Colonic mucosa (tissue), 4 donors: ENCODE data around the gene TNFRSF9. TPM values are rescaled to one million over a fixed set of nuclear protein-coding genes. Genes with fewer than 3 reads are reported as not detected.

Source experiments
- DNase-seq: peaks from one replicate; pipeline ENCODE4 v3.0.0-alpha.2; 2020
- H3K27ac ChIP-seq: fragments of 200-600 bp; one replicate; pipeline ENCODE4 v1.8.0; 2021
- H3K27me3 ChIP-seq: fragments of 200-600 bp; one replicate; pipeline ENCODE4 v1.8.0; 2021
- H3K36me3 ChIP-seq: fragments of 200-600 bp; one replicate; pipeline ENCODE4 v1.8.0; 2021
- H3K4me1 ChIP-seq: fragments of 200-600 bp; one replicate; pipeline ENCODE4 v1.8.0; 2021; ENCODE audit warnings: mild to moderate bottlenecking
- H3K4me3 ChIP-seq: fragments of 200-600 bp; one replicate; pipeline ENCODE4 v1.8.0; 2021
- H3K9ac ChIP-seq, 2 donors: one replicate each; pipeline ENCODE4 v1.7.0; 2013; ENCODE audit warnings: control low read depth in 2 of 2, low read depth in 2 of 2, low read length in 2 of 2
- H3K9me3 ChIP-seq: fragments of 200-600 bp; one replicate; pipeline ENCODE4 v1.8.0; 2021
- intact Hi-C: fragments of 100-400 bp; cut with DNase I; formaldehyde crosslinking; loops from one replicate; pipeline ENCODE4 v1.14.1; 2022
- total RNA-seq, 2 donors: library from RNA; stranded (reverse); fragmentation: NEBNext Ultra II Directional in 1 of 2; extraction: Animal tissue kit (Norgen Biotek cat#: 25700) in 1 of 2; gene quantifications; one replicate each; pipeline ENCODE4 v1.2.1, GENCODE V29; 2021
- TF ChIP-seq, protein P1 (sequence below): fragments of 200-600 bp; IDR thresholded peaks from one replicate; pipeline ENCODE4 v1.8.0; 2022; ENCODE audit warnings: antibody characterized with exemption, mild to moderate bottlenecking
- donor health status: healthy.
- donor health status: DM: no; HTN: no; CAD: no.
- donor health status: DM: no; HTN: no; CAD: no.

TNFRSF9 gene
- total RNA-seq, 2 donors from 2014 or later: 0.17 to 0.56 TPM

DNA sequence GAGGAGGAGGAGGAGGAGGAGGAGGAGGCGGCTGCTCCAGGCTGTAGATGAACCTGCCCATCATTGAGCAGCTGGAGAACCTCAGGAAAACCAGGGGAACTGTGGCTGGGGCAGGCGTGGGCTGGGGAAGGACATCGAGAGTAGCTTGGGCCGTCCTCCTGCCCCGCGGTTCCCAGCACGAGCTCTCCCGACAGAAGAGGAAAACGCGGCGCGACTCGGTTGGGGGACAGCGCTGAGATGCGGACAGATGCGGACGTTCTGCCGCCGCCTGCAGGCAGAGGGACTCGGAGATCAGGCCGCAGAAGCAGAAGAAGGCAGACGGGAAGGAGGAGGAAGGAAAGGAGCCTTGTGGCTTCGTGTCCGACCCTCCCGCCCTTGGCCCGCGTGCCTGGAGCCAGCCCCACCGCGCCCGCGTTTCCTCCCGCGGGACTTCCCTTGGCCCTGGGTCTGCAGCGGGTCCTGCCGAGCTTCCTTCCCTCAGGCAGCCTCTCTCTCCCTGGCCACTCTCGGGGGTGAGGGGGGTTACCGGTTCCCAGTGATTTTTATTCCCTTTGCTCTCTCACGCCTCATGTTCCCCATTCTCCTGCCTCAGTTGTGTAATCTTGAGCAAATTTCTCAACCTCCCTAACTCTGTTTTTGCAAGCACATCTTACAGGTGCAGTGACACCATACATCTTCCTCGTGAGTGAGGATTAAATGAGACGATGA lies 1.7 kb upstream of the TNFRSF9 start:
- intact Hi-C loops: no loop called here
- no peaks in the 10 kb centered on the region for H3K27me3 ChIP-seq
- peak; percentile 53 for DNase-seq
- peak overlapping the region; percentile 4 for H3K27ac ChIP-seq
- TF ChIP-seq, protein P1, sequence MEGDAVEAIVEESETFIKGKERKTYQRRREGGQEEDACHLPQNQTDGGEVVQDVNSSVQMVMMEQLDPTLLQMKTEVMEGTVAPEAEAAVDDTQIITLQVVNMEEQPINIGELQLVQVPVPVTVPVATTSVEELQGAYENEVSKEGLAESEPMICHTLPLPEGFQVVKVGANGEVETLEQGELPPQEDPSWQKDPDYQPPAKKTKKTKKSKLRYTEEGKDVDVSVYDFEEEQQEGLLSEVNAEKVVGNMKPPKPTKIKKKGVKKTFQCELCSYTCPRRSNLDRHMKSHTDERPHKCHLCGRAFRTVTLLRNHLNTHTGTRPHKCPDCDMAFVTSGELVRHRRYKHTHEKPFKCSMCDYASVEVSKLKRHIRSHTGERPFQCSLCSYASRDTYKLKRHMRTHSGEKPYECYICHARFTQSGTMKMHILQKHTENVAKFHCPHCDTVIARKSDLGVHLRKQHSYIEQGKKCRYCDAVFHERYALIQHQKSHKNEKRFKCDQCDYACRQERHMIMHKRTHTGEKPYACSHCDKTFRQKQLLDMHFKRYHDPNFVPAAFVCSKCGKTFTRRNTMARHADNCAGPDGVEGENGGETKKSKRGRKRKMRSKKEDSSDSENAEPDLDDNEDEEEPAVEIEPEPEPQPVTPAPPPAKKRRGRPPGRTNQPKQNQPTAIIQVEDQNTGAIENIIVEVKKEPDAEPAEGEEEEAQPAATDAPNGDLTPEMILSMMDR: no peak
- H3K4me3 ChIP-seq: peak overlapping the region; percentile 11
- H3K36me3 ChIP-seq: no peaks in the 10 kb centered on the region
- peak overlapping the region in 1 of 2 donors; percentile 8 for H3K9ac ChIP-seq
- H3K9me3 ChIP-seq: no peaks in the 10 kb centered on the region
- H3K4me1 ChIP-seq: no peaks in the 10 kb centered on the region

DNA sequence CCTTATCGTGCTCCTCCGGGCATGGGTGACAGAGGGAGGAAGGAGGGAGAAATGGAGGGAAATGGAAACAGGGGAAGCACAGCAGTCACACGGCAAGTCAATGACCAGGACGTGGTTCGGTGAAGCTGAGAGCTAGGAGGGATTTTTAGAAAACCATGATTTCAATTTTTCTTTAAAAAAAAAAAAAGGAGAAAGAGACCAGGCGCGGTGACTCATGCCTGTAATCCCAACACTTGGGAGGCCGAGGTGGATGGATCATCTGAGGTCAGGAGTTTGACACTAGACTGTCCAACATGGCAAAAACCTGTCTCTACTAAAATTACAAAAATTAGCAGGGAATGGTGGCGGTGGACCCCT lies 776 bp upstream of the TNFRSF9 start:
- Histone ChIP-seq H3K4me3 (no peak overlapping the region), H3K4me1 (no peaks in the 10 kb centered on the region), H3K27ac (no peak overlapping the region), H3K36me3 (no peaks in the 10 kb centered on the region), H3K27me3 (no peaks in the 10 kb centered on the region), H3K9ac (no peak overlapping the region), H3K9me3 (no peaks in the 10 kb centered on the region)
- TF ChIP-seq, protein P1: no peak
- no peak for DNase-seq
- intact Hi-C loops: no loop called here

DNA sequence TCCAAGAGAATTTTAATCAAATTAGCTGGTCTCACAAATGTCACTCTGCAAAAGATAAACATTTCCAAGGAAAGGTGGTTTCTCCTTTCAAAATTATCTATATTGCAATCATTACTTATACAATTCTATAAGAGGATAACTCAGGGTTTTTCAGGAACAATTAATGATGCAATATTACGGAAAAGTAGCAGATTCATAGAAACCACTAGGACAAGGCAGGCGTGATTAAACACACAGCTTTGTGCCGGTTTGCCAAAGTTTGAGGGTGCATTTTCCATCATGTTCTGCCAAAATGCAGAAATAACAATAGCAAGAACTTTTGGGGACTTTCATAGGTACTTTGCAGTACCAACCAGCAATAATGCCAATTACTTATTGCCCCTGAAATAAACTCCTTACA lies 605 bp downstream of the TNFRSF9 start:
- H3K9me3 ChIP-seq: no peaks in the 10 kb centered on the region
- no peak overlapping the region for H3K27ac ChIP-seq
- no peaks in the 10 kb centered on the region for H3K27me3 ChIP-seq
- H3K4me1 ChIP-seq: no peaks in the 10 kb centered on the region
- TF ChIP-seq, protein P1: no peak
- H3K9ac ChIP-seq: no peak overlapping the region
- no peak for DNase-seq
- no peak overlapping the region for H3K4me3 ChIP-seq
- intact Hi-C loops: no loop called here
- H3K36me3 ChIP-seq: no peaks in the 10 kb centered on the region

DNA sequence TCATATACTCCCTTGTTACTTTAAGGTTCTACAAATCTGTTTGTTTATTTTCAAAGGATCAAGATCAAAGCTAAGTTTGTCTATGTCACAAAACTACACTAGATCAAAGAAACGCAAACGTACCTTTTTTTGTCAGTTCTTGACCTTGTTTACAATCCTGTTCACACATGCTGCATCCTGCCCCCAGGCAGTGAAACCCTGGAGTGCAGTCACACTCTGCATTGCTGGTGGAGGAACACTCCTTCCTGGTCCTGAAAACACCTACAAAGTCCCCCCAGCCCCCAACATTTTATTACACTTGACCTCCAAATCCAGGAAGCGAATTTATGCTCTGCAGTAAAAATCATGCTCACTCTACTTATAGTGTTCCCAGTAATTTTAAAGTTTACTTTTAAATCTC lies 2.6 kb downstream of the TNFRSF9 start:
- Histone ChIP-seq H3K4me3 (no peak overlapping the region), H3K9me3 (no peaks in the 10 kb centered on the region), H3K4me1 (no peaks in the 10 kb centered on the region), H3K27ac (no peak overlapping the region), H3K36me3 (no peaks in the 10 kb centered on the region), H3K27me3 (no peaks in the 10 kb centered on the region), H3K9ac (no peak overlapping the region)
- intact Hi-C loops: no loop called here
- TF ChIP-seq, protein P1: no peak
- DNase-seq: no peak

DNA sequence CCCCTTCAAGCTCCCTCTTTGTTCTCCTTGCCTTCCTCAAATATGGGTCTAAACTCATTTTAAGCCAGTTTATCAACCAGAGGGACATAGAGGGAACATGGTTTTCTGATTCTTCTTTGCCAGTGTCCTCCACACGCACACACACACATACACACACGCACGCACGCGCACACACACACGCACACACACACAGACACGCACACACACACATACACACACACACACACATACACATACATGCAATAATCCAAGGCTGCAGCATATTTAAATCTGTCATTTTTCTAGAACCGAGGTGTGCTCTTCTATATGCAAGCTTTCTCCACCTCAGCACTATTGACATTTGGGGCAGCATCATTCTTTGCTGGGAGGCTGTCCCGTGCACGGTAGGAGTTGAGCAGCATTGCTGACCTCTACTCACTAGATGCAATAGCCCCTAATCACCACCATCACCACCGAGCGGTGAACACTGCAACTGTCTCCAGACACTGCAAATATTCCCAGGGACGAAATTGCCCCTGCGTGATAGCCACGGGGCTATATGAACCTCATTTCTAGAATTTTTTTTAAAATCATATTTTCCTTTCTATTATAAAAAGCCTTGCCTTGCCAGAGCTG lies 8.0 kb downstream of the TNFRSF9 start:
- H3K27ac ChIP-seq: no peak overlapping the region
- no peaks in the 10 kb centered on the region for H3K27me3 ChIP-seq
- TF ChIP-seq, protein P1: no peak
- no peaks in the 10 kb centered on the region for H3K36me3 ChIP-seq
- H3K9ac ChIP-seq: no peak overlapping the region
- H3K4me3 ChIP-seq: no peak overlapping the region
- H3K4me1 ChIP-seq: no peaks in the 10 kb centered on the region
- no peaks in the 10 kb centered on the region for H3K9me3 ChIP-seq
- no peak for DNase-seq
- intact Hi-C loops: no loop called here
